ENCODE results near the gene CD2.

Gene CD2

DNA sequence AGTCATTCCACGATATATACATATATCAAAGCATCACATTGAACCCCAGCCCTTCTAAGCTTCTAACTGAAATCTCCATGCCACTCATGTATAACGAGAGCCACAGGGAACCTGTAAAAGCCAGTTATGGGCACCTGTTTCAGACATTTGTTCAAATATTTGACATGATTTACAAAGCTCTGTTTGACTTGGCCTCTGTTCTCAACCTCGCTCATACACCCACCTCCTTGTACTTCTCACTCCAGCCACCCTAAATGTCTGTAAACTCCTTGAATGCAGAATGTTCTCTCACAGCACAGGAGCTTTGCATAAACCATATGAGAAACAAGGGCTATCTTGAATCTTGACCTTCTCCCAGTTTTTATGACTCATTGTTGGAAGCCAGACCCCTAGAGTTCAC, 36.9 kb upstream of the CD2 start:
- DNase-seq, result no peak
- TF ChIP-seq, protein P1, sequence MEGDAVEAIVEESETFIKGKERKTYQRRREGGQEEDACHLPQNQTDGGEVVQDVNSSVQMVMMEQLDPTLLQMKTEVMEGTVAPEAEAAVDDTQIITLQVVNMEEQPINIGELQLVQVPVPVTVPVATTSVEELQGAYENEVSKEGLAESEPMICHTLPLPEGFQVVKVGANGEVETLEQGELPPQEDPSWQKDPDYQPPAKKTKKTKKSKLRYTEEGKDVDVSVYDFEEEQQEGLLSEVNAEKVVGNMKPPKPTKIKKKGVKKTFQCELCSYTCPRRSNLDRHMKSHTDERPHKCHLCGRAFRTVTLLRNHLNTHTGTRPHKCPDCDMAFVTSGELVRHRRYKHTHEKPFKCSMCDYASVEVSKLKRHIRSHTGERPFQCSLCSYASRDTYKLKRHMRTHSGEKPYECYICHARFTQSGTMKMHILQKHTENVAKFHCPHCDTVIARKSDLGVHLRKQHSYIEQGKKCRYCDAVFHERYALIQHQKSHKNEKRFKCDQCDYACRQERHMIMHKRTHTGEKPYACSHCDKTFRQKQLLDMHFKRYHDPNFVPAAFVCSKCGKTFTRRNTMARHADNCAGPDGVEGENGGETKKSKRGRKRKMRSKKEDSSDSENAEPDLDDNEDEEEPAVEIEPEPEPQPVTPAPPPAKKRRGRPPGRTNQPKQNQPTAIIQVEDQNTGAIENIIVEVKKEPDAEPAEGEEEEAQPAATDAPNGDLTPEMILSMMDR (IDR thresholded peaks at IDR 0.05), result no peak
- H3K4me3 ChIP-seq, result no peak overlapping the region
- intact Hi-C loops (cut with DNase I; ENCODE audit: low total_unique reads), result no loop called here
- H3K27ac ChIP-seq, result no peak overlapping the region
- H3K36me3 ChIP-seq, result no peaks in the 10 kb centered on the region
- H3K9me3 ChIP-seq, result no peaks in the 10 kb centered on the region
- no peaks in the 10 kb centered on the region for H3K4me1 ChIP-seq
- H3K27me3 ChIP-seq, result no peaks in the 10 kb centered on the region

DNA sequence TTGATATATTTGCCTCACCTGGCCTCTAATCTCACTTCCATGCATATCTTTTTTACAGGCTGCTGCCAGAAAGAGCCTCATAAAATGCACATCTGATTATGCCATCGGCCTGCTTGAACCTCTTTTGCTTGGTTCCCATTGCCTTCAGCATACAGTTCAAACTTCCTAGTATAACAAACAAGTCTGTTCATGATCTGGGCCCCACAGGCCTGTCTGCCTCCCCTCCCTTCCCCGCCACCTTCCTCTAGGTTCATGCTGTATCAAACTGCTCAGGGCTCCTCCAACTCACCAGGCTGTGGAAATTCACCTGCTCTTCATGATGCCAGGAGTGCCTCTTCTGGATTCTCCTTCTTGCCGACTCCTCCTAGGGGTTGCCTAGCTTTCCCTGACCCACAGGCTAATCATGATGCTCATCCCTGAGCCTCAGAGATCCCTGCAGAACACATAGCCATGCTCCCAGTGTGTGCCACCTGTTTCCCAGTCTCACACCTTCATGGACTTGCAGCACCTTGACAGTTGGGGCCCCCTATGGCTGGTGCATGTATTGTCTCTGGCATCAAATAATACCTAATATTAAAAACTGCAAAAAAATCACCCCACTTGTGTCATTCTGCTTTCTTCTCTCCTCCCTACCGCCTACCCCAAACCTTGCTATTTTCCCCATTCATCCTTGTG, 33.7 kb upstream of the CD2 start:
- no peak overlapping the region for H3K4me3 ChIP-seq
- H3K27ac ChIP-seq, result no peak overlapping the region
- DNase-seq, result no peak
- no peaks in the 10 kb centered on the region for H3K27me3 ChIP-seq
- TF ChIP-seq, protein P1 (IDR thresholded peaks at IDR 0.05), result no peak
- H3K9me3 ChIP-seq, result no peaks in the 10 kb centered on the region
- no peaks in the 10 kb centered on the region for H3K36me3 ChIP-seq
- H3K4me1 ChIP-seq, result no peaks in the 10 kb centered on the region
- intact Hi-C loops (cut with DNase I; ENCODE audit: low total_unique reads), result no loop called here

DNA sequence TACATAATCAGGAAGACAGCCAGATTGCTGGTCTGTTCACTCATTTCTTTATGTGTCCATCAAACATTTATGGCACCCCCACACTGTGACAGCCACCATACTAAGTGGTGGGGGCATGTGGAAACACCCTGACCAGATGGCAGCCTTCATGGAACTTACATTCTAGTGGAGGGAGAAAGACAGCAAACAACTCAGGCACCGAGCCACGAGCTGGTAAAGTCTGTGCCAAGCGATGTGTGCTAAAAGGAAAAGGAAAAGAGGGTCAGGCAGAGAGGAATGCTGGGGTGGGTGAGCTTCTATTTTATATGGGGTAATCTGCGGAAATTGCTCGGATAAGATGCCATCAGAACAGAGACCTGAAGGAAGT, 33.2 kb upstream of the CD2 start:
- Histone ChIP-seq H3K27ac (no peak overlapping the region), H3K27me3 (no peaks in the 10 kb centered on the region), H3K4me1 (no peaks in the 10 kb centered on the region), H3K36me3 (no peaks in the 10 kb centered on the region), H3K9me3 (no peaks in the 10 kb centered on the region), H3K4me3 (no peak overlapping the region)
- intact Hi-C loops (cut with DNase I; ENCODE audit: low total_unique reads), result no loop called here
- TF ChIP-seq, protein P1 (IDR thresholded peaks at IDR 0.05), result no peak
- no peak for DNase-seq

DNA sequence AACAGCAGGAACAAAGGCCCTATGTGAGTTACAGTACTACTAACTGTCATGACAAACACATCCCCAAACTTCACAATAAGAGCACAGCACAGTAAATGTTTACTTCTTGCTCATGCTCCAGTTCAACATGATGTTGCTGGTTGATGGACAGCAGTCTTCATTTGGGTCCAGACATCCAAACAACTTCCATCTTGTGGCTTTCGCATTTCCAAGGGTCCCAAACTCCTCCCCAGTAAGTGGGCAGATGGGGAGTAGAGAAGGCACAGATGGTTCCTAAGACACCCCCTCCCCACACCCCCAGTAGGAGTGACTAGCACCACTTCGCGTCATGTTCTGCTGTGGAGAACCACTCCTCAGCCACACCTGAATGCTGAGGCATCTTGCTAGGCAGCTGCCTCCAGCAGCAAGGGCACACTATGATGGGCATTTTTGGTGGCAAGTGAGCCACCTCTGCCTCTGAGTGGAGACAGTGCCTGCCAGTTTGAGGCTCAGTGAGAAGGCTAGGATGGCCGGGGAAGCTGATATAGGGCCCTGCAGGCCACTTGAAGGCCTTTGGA, 32.7 kb upstream of the CD2 start:
- H3K27ac ChIP-seq, result no peak overlapping the region
- H3K4me1 ChIP-seq, result no peaks in the 10 kb centered on the region
- no peaks in the 10 kb centered on the region for H3K9me3 ChIP-seq
- no peak for DNase-seq
- TF ChIP-seq, protein P1 (IDR thresholded peaks at IDR 0.05), result no peak
- H3K27me3 ChIP-seq, result no peaks in the 10 kb centered on the region
- H3K36me3 ChIP-seq, result no peaks in the 10 kb centered on the region
- H3K4me3 ChIP-seq, result no peak overlapping the region
- intact Hi-C loops (cut with DNase I; ENCODE audit: low total_unique reads), result no loop called here

DNA sequence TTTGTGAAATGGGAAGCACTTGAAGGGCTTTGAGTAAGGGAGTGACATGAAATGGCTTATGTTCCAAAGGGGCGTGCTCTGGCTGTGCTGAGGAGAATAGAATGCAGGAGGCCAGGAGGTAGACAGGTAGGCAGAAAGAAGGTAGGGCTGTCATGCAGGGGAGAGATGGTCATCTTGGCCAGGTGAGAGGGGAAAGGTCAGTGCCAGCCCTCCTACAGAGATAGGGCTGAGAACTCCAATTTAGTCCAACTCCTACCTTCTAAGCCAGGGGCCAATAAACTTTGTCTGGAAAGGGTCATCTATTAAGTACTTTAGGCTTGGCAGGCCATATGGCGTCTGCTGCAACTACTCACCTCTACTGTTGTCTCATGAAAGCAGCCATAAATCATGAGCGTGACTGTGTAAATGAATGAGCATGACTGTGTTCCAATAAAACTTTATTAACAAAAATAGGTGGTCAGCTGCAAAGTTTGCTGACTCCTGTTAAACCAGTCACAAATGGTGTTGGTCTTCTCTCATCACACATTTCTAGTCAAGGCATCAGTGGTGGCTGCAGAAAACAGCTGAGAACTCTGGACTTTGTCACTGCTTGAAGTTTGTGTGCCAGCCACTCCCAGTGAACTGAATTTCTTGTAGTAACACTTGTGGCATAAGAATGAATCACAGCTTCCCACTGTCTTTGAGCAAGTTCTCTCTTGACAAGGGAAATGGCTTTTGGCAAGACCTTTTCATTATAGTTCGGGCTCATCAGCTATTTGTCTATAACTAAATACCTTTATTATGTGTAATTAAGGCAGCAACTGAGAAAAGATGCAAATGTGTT, 32.0 kb upstream of the CD2 start:
- no peaks in the 10 kb centered on the region for H3K27me3 ChIP-seq
- intact Hi-C loops (cut with DNase I; ENCODE audit: low total_unique reads), result no loop called here
- H3K4me1 ChIP-seq, result no peaks in the 10 kb centered on the region
- no peaks in the 10 kb centered on the region for H3K36me3 ChIP-seq
- DNase-seq, result no peak
- H3K4me3 ChIP-seq, result no peak overlapping the region
- no peak overlapping the region for H3K27ac ChIP-seq
- H3K9me3 ChIP-seq, result no peaks in the 10 kb centered on the region
- TF ChIP-seq, protein P1 (IDR thresholded peaks at IDR 0.05), result no peak
